ENCODE data around the gene ADGRG1.

DNA sequence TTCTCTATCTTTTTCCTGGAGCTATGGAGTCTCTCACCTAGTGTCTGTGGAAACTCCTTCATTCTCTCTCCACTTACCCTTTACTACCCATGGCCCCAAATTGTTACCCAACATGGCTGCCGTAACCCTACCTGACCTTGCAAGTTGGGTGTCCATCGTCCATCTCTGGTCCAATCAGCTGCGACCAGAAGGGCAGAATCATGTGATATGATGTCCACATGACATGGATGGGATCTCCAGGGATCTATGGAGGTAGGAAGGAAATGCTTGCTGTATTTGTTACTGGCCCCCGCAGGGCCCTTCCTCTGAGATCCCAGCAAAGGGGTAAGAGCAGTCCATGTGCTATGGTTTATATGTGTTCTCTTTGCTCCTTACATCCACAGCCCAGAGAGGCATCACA is 58.1 kb downstream of the ADGRG1 start:
- TF ChIP-seq POLR2AphosphoS5 (IDR thresholded peaks at IDR 0.05; ENCODE audit: low read depth, low read length) (no peak), REST (IDR thresholded peaks at IDR 0.05; ENCODE audit: insufficient read depth in 1 of 2, low read depth in 2 of 2, low read length in 1 of 2) (no peak)
